ENCODE measurements around the gene GON4L. TPM values are rescaled to one million over a fixed set of nuclear protein-coding genes. Genes with fewer than 3 reads are reported as not detected.

GON4L gene, protein sequence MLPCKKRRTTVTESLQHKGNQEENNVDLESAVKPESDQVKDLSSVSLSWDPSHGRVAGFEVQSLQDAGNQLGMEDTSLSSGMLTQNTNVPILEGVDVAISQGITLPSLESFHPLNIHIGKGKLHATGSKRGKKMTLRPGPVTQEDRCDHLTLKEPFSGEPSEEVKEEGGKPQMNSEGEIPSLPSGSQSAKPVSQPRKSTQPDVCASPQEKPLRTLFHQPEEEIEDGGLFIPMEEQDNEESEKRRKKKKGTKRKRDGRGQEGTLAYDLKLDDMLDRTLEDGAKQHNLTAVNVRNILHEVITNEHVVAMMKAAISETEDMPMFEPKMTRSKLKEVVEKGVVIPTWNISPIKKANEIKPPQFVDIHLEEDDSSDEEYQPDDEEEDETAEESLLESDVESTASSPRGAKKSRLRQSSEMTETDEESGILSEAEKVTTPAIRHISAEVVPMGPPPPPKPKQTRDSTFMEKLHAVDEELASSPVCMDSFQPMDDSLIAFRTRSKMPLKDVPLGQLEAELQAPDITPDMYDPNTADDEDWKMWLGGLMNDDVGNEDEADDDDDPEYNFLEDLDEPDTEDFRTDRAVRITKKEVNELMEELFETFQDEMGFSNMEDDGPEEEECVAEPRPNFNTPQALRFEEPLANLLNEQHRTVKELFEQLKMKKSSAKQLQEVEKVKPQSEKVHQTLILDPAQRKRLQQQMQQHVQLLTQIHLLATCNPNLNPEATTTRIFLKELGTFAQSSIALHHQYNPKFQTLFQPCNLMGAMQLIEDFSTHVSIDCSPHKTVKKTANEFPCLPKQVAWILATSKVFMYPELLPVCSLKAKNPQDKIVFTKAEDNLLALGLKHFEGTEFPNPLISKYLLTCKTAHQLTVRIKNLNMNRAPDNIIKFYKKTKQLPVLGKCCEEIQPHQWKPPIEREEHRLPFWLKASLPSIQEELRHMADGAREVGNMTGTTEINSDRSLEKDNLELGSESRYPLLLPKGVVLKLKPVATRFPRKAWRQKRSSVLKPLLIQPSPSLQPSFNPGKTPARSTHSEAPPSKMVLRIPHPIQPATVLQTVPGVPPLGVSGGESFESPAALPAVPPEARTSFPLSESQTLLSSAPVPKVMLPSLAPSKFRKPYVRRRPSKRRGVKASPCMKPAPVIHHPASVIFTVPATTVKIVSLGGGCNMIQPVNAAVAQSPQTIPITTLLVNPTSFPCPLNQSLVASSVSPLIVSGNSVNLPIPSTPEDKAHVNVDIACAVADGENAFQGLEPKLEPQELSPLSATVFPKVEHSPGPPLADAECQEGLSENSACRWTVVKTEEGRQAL (N-terminal part only)
- 82.8 TPM for total RNA-seq (ENCODE audit: unreplicated experiment)
- long read RNA-seq, partial matches to known transcripts: 12 of 13 reads
- long read RNA-seq, other reads (novel, unspliced or antisense): 1 of 13 reads

DNA sequence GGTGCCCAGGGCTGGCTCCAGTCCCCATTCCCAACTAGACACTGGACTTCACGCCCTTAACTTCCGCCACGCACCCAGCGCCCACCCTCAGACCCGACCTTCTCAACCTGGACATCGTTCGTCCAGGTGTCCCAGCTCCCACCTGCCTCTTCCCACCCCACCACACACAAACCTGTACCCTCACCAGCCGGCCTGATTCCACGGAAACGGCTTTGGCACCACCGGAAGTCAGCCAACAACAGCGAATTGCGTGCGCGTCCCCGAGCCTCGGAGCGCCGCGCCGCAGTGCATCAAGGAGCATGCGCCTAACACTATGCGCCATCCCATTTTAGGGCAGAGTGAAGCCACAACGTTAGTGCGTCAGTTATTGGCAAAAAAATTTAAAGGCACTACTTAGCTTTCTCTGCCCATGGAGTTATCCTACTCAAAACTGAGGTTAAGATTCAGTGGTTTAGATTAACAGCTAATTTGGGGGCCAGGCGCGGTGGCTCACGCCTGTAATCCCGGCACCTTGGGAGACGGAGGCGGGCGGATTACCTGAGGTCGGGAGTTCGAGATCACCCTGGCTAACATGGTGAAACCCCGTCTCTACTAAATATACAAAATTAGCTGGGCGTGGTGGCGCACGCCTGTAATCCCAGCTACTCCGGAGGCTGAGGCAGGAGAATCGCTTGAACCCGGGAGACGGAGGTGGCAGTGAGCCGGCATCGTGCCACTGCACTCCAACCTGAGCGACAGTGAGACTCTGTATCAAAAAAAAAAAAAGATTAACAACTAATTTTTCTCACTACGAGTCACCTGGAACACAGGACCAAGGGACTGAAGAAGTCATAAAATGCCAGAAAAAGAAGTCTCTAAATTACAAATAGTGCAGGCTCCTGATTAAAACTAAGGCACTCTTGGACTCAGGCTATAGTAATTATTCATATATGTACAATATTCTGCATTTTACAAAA is at the start of gene GON4L:
Gene GON4L, minus strand, starts transcription at position 240 of the 956 bp plus-strand sequence. CDS start 3,434 bp downstream, outside the sequence.
- H3K27ac Mint-ChIP-seq (ENCODE audit: unreplicated experiment): peak within 1 kb of the TSS; percentile 93
- H3K4me1 Mint-ChIP-seq (ENCODE audit: low read depth, unreplicated experiment): peaks cover 15% of the 10 kb centered on the region
- TF ChIP-seq, protein P1, sequence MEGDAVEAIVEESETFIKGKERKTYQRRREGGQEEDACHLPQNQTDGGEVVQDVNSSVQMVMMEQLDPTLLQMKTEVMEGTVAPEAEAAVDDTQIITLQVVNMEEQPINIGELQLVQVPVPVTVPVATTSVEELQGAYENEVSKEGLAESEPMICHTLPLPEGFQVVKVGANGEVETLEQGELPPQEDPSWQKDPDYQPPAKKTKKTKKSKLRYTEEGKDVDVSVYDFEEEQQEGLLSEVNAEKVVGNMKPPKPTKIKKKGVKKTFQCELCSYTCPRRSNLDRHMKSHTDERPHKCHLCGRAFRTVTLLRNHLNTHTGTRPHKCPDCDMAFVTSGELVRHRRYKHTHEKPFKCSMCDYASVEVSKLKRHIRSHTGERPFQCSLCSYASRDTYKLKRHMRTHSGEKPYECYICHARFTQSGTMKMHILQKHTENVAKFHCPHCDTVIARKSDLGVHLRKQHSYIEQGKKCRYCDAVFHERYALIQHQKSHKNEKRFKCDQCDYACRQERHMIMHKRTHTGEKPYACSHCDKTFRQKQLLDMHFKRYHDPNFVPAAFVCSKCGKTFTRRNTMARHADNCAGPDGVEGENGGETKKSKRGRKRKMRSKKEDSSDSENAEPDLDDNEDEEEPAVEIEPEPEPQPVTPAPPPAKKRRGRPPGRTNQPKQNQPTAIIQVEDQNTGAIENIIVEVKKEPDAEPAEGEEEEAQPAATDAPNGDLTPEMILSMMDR (IDR thresholded peaks at IDR 0.05; ENCODE audit: partially characterized antibody, unreplicated experiment): no peak
- peaks cover 16% of the 10 kb centered on the region for H3K9me3 Mint-ChIP-seq (ENCODE audit: unreplicated experiment)
- peaks cover 7% of the 10 kb centered on the region for H3K27me3 Mint-ChIP-seq (ENCODE audit: unreplicated experiment)
- peaks cover 4% of the 10 kb centered on the region for H3K36me3 Mint-ChIP-seq (ENCODE audit: unreplicated experiment)
- peak within 1 kb of the TSS; percentile 98 for H3K4me3 Mint-ChIP-seq (ENCODE audit: unreplicated experiment)
- peak; percentile 88 for DNase-seq

DNA sequence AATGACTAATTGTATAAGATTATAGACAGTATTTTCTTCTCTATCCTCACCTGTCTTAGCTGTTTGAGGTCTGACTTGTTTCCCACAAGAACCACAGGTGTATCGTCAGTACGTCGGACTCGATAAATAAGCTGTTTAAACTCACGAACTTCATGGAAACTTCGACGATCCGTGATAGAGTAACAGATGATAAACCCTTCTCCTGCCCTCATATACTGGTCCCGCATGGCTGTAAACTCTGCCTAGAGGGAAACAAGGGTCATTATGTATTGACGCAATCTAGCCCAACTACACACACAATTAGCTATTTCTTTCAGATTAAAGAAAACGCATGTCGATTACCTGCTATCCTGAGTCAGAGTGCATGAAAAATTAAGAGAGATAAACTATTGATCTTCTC is 47.2 kb upstream of the GON4L start:
- H3K27me3 Mint-ChIP-seq (ENCODE audit: unreplicated experiment): no peaks in the 10 kb centered on the region
- no peak for DNase-seq
- no peak overlapping the region for H3K27ac Mint-ChIP-seq (ENCODE audit: unreplicated experiment)
- H3K36me3 Mint-ChIP-seq (ENCODE audit: unreplicated experiment): no peaks in the 10 kb centered on the region
- H3K4me3 Mint-ChIP-seq (ENCODE audit: unreplicated experiment): no peak overlapping the region
- H3K9me3 Mint-ChIP-seq (ENCODE audit: unreplicated experiment): no peaks in the 10 kb centered on the region
- H3K4me1 Mint-ChIP-seq (ENCODE audit: low read depth, unreplicated experiment): no peaks in the 10 kb centered on the region
- TF ChIP-seq, protein P1 (IDR thresholded peaks at IDR 0.05; ENCODE audit: partially characterized antibody, unreplicated experiment): no peak

DNA sequence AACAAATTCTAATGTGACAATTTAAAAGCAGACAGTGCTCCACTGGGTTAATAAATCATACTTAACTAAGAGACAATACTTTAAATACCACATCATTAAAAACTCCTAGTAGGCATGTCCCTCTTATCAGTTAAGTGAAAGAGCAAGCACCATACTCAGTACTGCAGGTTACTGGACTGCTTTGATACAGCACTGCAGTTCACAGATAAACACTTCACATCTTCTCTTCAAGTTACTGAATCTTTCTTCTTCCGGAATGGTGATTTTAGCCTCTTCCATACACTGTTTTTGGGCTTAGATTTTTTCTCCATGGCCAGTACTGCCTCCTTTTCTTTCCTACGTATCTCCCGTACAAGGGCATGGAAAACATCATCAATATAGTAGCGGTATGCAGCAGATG is 43.1 kb upstream of the GON4L start:
- no peak for DNase-seq
- Mint-ChIP-seq H3K27ac (ENCODE audit: unreplicated experiment) (no peak overlapping the region), H3K36me3 (ENCODE audit: unreplicated experiment) (no peaks in the 10 kb centered on the region), H3K27me3 (ENCODE audit: unreplicated experiment) (no peaks in the 10 kb centered on the region), H3K4me3 (ENCODE audit: unreplicated experiment) (no peak overlapping the region), H3K9me3 (ENCODE audit: unreplicated experiment) (no peaks in the 10 kb centered on the region), H3K4me1 (ENCODE audit: low read depth, unreplicated experiment) (no peaks in the 10 kb centered on the region)
- TF ChIP-seq, protein P1 (IDR thresholded peaks at IDR 0.05; ENCODE audit: partially characterized antibody, unreplicated experiment): no peak

DNA sequence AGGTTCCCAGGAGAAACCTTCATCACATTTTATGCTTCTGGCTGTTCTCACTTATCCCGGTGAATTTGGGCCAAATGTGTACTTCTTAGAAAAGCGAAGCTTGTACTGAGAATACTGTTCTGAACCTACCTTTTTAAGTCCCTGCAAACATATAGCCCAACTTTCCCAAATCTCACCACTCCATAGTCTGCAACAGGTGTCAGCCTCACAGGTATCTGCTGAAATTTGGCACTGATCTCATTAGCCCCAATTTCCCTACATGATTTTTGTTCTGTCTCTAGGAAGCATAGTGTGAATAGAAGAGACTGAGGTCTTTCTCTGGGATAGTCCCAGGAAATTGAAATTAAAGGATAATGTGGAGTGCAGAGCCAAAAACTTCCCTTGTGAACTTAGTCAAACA is 42.7 kb upstream of the GON4L start:
- Mint-ChIP-seq H3K27me3 (ENCODE audit: unreplicated experiment) (no peaks in the 10 kb centered on the region), H3K9me3 (ENCODE audit: unreplicated experiment) (no peaks in the 10 kb centered on the region), H3K4me3 (ENCODE audit: unreplicated experiment) (no peak overlapping the region), H3K36me3 (ENCODE audit: unreplicated experiment) (no peaks in the 10 kb centered on the region), H3K4me1 (ENCODE audit: low read depth, unreplicated experiment) (no peaks in the 10 kb centered on the region), H3K27ac (ENCODE audit: unreplicated experiment) (no peak overlapping the region)
- DNase-seq: no peak
- TF ChIP-seq, protein P1 (IDR thresholded peaks at IDR 0.05; ENCODE audit: partially characterized antibody, unreplicated experiment): no peak
